ENCODE measurements around the gene CSF2RB. TPM values are rescaled to one million over a fixed set of nuclear protein-coding genes. Genes with fewer than 3 reads are reported as not detected.

CSF2RB gene
- total RNA-seq, 1 experiment from 2014 or later: not detected

DNA sequence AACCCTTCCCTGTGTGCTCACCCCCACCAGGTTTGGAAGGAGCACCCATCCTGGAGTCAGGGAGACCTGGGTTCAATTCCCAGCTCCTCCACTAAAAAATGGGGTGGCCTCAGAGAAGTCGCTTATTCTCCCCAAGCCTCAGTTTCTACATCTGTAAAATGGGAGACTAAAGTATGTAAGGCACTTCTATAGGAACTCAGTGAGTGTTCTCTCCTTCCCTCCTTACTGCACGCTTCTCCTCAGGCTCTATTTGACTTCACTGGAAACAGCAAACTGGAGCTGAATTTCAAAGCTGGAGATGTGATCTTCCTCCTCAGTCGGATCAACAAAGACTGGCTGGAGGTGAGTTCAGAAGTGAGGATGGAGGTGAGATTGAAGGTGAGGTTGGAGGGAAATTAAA is 41.3 kb upstream of the CSF2RB start:
- Histone ChIP-seq H4K8ac (replicated peaks; ENCODE audit: insufficient read length, low read depth, low read length) (no peak overlapping the region), H3K4me1 (ENCODE audit: insufficient read depth, low read length) (no peaks in the 10 kb centered on the region), H3K4ac (ENCODE audit: low read depth, low read length) (no peak overlapping the region), H2BK5ac (ENCODE audit: insufficient read length, low read length) (no peak overlapping the region), H3T11ph (ENCODE audit: low read length) (no peak overlapping the region), H3K14ac (ENCODE audit: insufficient read depth, low read length) (no peak overlapping the region), H2BK12ac (ENCODE audit: insufficient read length, low read depth, low read length) (no peak overlapping the region), H2AK5ac (ENCODE audit: insufficient read length, low read length) (no peak overlapping the region), H2AFZ (ENCODE audit: low read length) (no peak overlapping the region), H2BK120ac (ENCODE audit: low read depth, low read length, poor library complexity, severe bottlenecking) (no peak overlapping the region), H4K5ac (ENCODE audit: insufficient read length, low read depth, low read length) (no peak overlapping the region), H3K9me3 (ENCODE audit: control insufficient read depth, low read depth, low read length) (no peaks in the 10 kb centered on the region), H3K56ac (ENCODE audit: insufficient read length, low read depth, low read length) (no peak overlapping the region), H3K79me2 (ENCODE audit: insufficient read depth, low read length) (no peaks in the 10 kb centered on the region), H3K79me1 (ENCODE audit: insufficient read depth, low read depth, low read length, poor library complexity, severe bottlenecking) (no peaks in the 10 kb centered on the region), H3K18ac (ENCODE audit: insufficient read length, low read depth, low read length) (no peak overlapping the region), H4K20me1 (ENCODE audit: control insufficient read depth, insufficient read depth, insufficient read length) (no peaks in the 10 kb centered on the region), H3K27me3 (ENCODE audit: insufficient read depth, low read length) (no peaks in the 10 kb centered on the region; the same call in 1 of the 2 replicates), H2BK15ac (ENCODE audit: low read depth, low read length) (no peak overlapping the region), H3K9ac (ENCODE audit: extremely low read depth, insufficient read length, low read length) (no peak overlapping the region), H3K23ac (ENCODE audit: insufficient read length, low read depth, low read length) (no peak overlapping the region), H3K4me2 (ENCODE audit: insufficient read depth, insufficient read length, low read length) (no peak overlapping the region), H2BK20ac (ENCODE audit: low read depth, low read length, poor library complexity, severe bottlenecking) (no peak overlapping the region), H4K91ac (ENCODE audit: insufficient read length, low read depth, low read length) (no peak overlapping the region), H3K27ac (ENCODE audit: insufficient read length, low read depth, low read length) (no peak overlapping the region), H3K23me2 (ENCODE audit: insufficient read length, low read depth, low read length, poor library complexity, severe bottlenecking) (no peaks in the 10 kb centered on the region)
- no peaks in the 10 kb centered on the region for H3K36me3 Mint-ChIP-seq (ENCODE audit: insufficient read depth in 1 of 3, low read depth in 3 of 3)
- DNase-seq: no peak
- TF ChIP-seq, protein P1, sequence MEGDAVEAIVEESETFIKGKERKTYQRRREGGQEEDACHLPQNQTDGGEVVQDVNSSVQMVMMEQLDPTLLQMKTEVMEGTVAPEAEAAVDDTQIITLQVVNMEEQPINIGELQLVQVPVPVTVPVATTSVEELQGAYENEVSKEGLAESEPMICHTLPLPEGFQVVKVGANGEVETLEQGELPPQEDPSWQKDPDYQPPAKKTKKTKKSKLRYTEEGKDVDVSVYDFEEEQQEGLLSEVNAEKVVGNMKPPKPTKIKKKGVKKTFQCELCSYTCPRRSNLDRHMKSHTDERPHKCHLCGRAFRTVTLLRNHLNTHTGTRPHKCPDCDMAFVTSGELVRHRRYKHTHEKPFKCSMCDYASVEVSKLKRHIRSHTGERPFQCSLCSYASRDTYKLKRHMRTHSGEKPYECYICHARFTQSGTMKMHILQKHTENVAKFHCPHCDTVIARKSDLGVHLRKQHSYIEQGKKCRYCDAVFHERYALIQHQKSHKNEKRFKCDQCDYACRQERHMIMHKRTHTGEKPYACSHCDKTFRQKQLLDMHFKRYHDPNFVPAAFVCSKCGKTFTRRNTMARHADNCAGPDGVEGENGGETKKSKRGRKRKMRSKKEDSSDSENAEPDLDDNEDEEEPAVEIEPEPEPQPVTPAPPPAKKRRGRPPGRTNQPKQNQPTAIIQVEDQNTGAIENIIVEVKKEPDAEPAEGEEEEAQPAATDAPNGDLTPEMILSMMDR (conservative IDR thresholded peaks at IDR 0.05): no peak
- H3K4me1 Mint-ChIP-seq: peaks cover 4 to 5% of the 10 kb centered on the region in 2 experiments; a peak in 2 of 4 replicates
- peaks cover 42% of the 10 kb centered on the region for H3K27me3 Mint-ChIP-seq (ENCODE audit: low read depth)
- H3K4me3 Mint-ChIP-seq: no peak overlapping the region; a peak in 1 of 5 replicates
- no peak overlapping the region; a peak in 1 of 7 replicates for H3K27ac Mint-ChIP-seq
- peaks cover 8 to 12% of the 10 kb centered on the region in 2 experiments; a peak in 3 of 5 replicates for H3K9me3 Mint-ChIP-seq
- WGBS (ENCODE audit: extremely low coverage, insufficient read length, low lambda C conversion rate): no CpG with 5 or more reads among the region's 3 CpGs
